Measurements from ENCODE around the gene TBC1D22B. TPM values are rescaled to one million over a fixed set of nuclear protein-coding genes. Genes with fewer than 3 reads are reported as not detected.

The TBC1D22B gene
- total RNA-seq, 2 experiments from 2014 or later, result 15.4 TPM

GRCh38 chr6:37272834-37273566 is 15.4 kb downstream of the TBC1D22B start:
- POLR2A ChIA-PET, result interaction anchor here (0.9 to 1.4 kb wide), 3 partner anchors 14 to 16 kb away, joined by 4 to 7 read pairs (median 5); partner anchors contain the start of genes TBC1D22B and TMEM217
- DNase-seq (peak; percentile 49), ATAC-seq (peak; percentile 67)
- CTCF ChIA-PET, result interaction anchor here (0.9 to 1.9 kb wide), 9 partner anchors 10 to 255 kb away, joined by 3 to 6 read pairs (median 4); partner anchors contain the start of genes TBC1D22B and TMEM217
- Mint-ChIP-seq H3K9me3 (ENCODE audit: insufficient read depth) (no peaks in the 10 kb centered on the region), H3K27ac (peak overlapping the region; percentile 69), H3K27me3 (ENCODE audit: low read depth) (no peaks in the 10 kb centered on the region), H3K4me3 (peak overlapping the region; percentile 57), H3K36me3 (ENCODE audit: low read depth) (peaks cover 50% of the 10 kb centered on the region), H3K4me1 (ENCODE audit: low read depth) (peaks cover 66% of the 10 kb centered on the region)

GRCh38 chr6:37273690-37274089 is 16.1 kb downstream of the TBC1D22B start:
- CTCF ChIA-PET, result interaction anchor here (0.9 to 1.9 kb wide), 9 partner anchors 9 to 256 kb away, joined by 3 to 6 read pairs (median 4); partner anchors contain the start of genes TBC1D22B and TMEM217
- DNase-seq (no peak), ATAC-seq (no peak)
- H3K4me3 Mint-ChIP-seq, result peak overlapping the region; percentile 57
- H3K4me1 Mint-ChIP-seq (ENCODE audit: low read depth), result peaks cover 72% of the 10 kb centered on the region
- no peaks in the 10 kb centered on the region for H3K27me3 Mint-ChIP-seq (ENCODE audit: low read depth)
- H3K9me3 Mint-ChIP-seq (ENCODE audit: insufficient read depth), result no peaks in the 10 kb centered on the region
- peaks cover 55% of the 10 kb centered on the region for H3K36me3 Mint-ChIP-seq (ENCODE audit: low read depth)
- POLR2A ChIA-PET, result interaction anchor here (0.9 to 1.7 kb wide), 4 partner anchors 15 to 16 kb away, joined by 4 to 8 read pairs (median 6); partner anchors contain the start of genes TBC1D22B and TMEM217
- peak overlapping the region; percentile 69 for H3K27ac Mint-ChIP-seq

- Mint-ChIP-seq H3K4me3 (no peak overlapping the region), H3K9me3 (ENCODE audit: insufficient read depth) (no peaks in the 10 kb centered on the region), H3K27me3 (ENCODE audit: low read depth) (no peaks in the 10 kb centered on the region), H3K36me3 (ENCODE audit: low read depth) (peaks cover 56% of the 10 kb centered on the region), H3K4me1 (ENCODE audit: low read depth) (peaks cover 88% of the 10 kb centered on the region), H3K27ac (peak overlapping the region; percentile 67)
- CTCF ChIA-PET, result interaction anchor here (0.9 to 1.5 kb wide), 4 partner anchors 10 to 40 kb away, joined by 3 to 4 read pairs (median 3); partner anchors contain the start of genes TBC1D22B and TMEM217
- DNase-seq (no peak), ATAC-seq (no peak)
- POLR2A ChIA-PET, result interaction anchor here (1.7 to 1.8 kb wide), 2 partner anchors 16 to 18 kb away, joined by 4 to 8 read pairs; partner anchors contain the start of genes TBC1D22B and TMEM217
Observed at GRCh38 chr6:37275350-37275749, 17.8 kb downstream of the TBC1D22B start.

GRCh38 chr6:37277001-37277409 is 19.4 kb downstream of the TBC1D22B start:
- no peaks in the 10 kb centered on the region for H3K27me3 Mint-ChIP-seq (ENCODE audit: low read depth)
- H3K9me3 Mint-ChIP-seq (ENCODE audit: insufficient read depth), result no peaks in the 10 kb centered on the region
- no peak overlapping the region for H3K4me3 Mint-ChIP-seq
- DNase-seq (peak; percentile 45), ATAC-seq (peak; percentile 56)
- POLR2A ChIA-PET, result interaction anchor here (1.3 to 1.8 kb wide), 2 partner anchors 18 to 19 kb away, joined by 4 to 5 read pairs; partner anchors contain the start of genes TBC1D22B and TMEM217
- CTCF ChIA-PET, result no interaction called here
- H3K4me1 Mint-ChIP-seq (ENCODE audit: low read depth), result peaks cover 90% of the 10 kb centered on the region
- H3K36me3 Mint-ChIP-seq (ENCODE audit: low read depth), result peaks cover 52% of the 10 kb centered on the region
- H3K27ac Mint-ChIP-seq, result peak overlapping the region; percentile 71

GRCh38 chr6:37279366-37280134 is 22.0 kb downstream of the TBC1D22B start:
- ChIA-PET CTCF (interaction anchor here (1.2 to 2.6 kb wide), 2 partner anchors 24 to 35 kb away, joined by 4 to 7 read pairs; no protein-coding TSS in a partner anchor), POLR2A (interaction anchor here (1.4 kb wide), 1 partner anchor 10 kb away, joined by 4 read pairs; no protein-coding TSS in a partner anchor)
- H3K36me3 Mint-ChIP-seq (ENCODE audit: low read depth), result peaks cover 50% of the 10 kb centered on the region
- H3K27me3 Mint-ChIP-seq (ENCODE audit: low read depth), result no peaks in the 10 kb centered on the region
- H3K4me3 Mint-ChIP-seq, result no peak overlapping the region
- no peaks in the 10 kb centered on the region for H3K9me3 Mint-ChIP-seq (ENCODE audit: insufficient read depth)
- peak overlapping the region; percentile 28 for H3K27ac Mint-ChIP-seq
- no peak for ATAC-seq
- no peak for DNase-seq
- H3K4me1 Mint-ChIP-seq (ENCODE audit: low read depth), result peaks cover 66% of the 10 kb centered on the region

- Mint-ChIP-seq H3K4me3 (no peak overlapping the region), H3K9me3 (ENCODE audit: insufficient read depth) (no peaks in the 10 kb centered on the region), H3K4me1 (ENCODE audit: low read depth) (peaks cover 58% of the 10 kb centered on the region), H3K36me3 (ENCODE audit: low read depth) (peaks cover 51% of the 10 kb centered on the region), H3K27me3 (ENCODE audit: low read depth) (no peaks in the 10 kb centered on the region), H3K27ac (peak overlapping the region; percentile 28)
- ChIA-PET POLR2A (interaction anchor here (0.6 to 1.4 kb wide), 2 partner anchors 9 to 38 kb away, joined by 4 to 5 read pairs; no protein-coding TSS in a partner anchor), CTCF (interaction anchor here (1.2 to 2.6 kb wide), 3 partner anchors 10 to 34 kb away, joined by 4 to 7 read pairs (median 4); no protein-coding TSS in a partner anchor)
- no peak for ATAC-seq
- DNase-seq, result no peak
Observed at GRCh38 chr6:37280162-37280887, 22.8 kb downstream of the TBC1D22B start.

- Mint-ChIP-seq H3K4me1 (ENCODE audit: low read depth) (peaks cover 40% of the 10 kb centered on the region), H3K27ac (no peak overlapping the region), H3K4me3 (no peak overlapping the region), H3K27me3 (ENCODE audit: low read depth) (no peaks in the 10 kb centered on the region), H3K36me3 (ENCODE audit: low read depth) (peaks cover 54% of the 10 kb centered on the region), H3K9me3 (ENCODE audit: insufficient read depth) (no peaks in the 10 kb centered on the region)
- no peak for DNase-seq
- POLR2A ChIA-PET, result interaction anchor here (1.5 kb wide), 1 partner anchor 25 kb away, joined by 3 read pairs; the partner anchor contains the start of genes TBC1D22B and TMEM217
- no peak for ATAC-seq
- CTCF ChIA-PET, result interaction anchor here (2.3 kb wide), 1 partner anchor 9 kb away, joined by 6 read pairs; no protein-coding TSS in a partner anchor
Observed at GRCh38 chr6:37282371-37282770, 24.8 kb downstream of the TBC1D22B start.

- ChIA-PET POLR2A (interaction anchor here (1.5 kb wide), 1 partner anchor 25 kb away, joined by 3 read pairs; the partner anchor contains the start of genes TBC1D22B and TMEM217), CTCF (interaction anchor here (2.3 kb wide), 1 partner anchor 10 kb away, joined by 6 read pairs; no protein-coding TSS in a partner anchor)
- DNase-seq (no peak), ATAC-seq (no peak)
- Mint-ChIP-seq H3K27me3 (ENCODE audit: low read depth) (no peaks in the 10 kb centered on the region), H3K36me3 (ENCODE audit: low read depth) (peaks cover 57% of the 10 kb centered on the region), H3K27ac (no peak overlapping the region), H3K9me3 (ENCODE audit: insufficient read depth) (no peaks in the 10 kb centered on the region), H3K4me1 (ENCODE audit: low read depth) (peaks cover 40% of the 10 kb centered on the region), H3K4me3 (no peak overlapping the region)
Observed at GRCh38 chr6:37283268-37283667, 25.7 kb downstream of the TBC1D22B start.

GRCh38 chr6:37283671-37284151 is 26.1 kb downstream of the TBC1D22B start:
- H3K9me3 Mint-ChIP-seq (ENCODE audit: insufficient read depth), result no peaks in the 10 kb centered on the region
- POLR2A ChIA-PET, result interaction anchor here (1.5 kb wide), 1 partner anchor 26 kb away, joined by 3 read pairs; the partner anchor contains the start of genes TBC1D22B and TMEM217
- no peak overlapping the region for H3K4me3 Mint-ChIP-seq
- CTCF ChIA-PET, result interaction anchor here (2.3 kb wide), 1 partner anchor 10 kb away, joined by 6 read pairs; no protein-coding TSS in a partner anchor
- peaks cover 41% of the 10 kb centered on the region for H3K4me1 Mint-ChIP-seq (ENCODE audit: low read depth)
- no peaks in the 10 kb centered on the region for H3K27me3 Mint-ChIP-seq (ENCODE audit: low read depth)
- no peak overlapping the region for H3K27ac Mint-ChIP-seq
- ATAC-seq, result no peak
- H3K36me3 Mint-ChIP-seq (ENCODE audit: low read depth), result peaks cover 60% of the 10 kb centered on the region
- no peak for DNase-seq

- H3K9me3 Mint-ChIP-seq (ENCODE audit: insufficient read depth), result no peaks in the 10 kb centered on the region
- no peak for DNase-seq
- H3K27ac Mint-ChIP-seq, result no peak overlapping the region
- no peak overlapping the region for H3K4me3 Mint-ChIP-seq
- H3K27me3 Mint-ChIP-seq (ENCODE audit: low read depth), result no peaks in the 10 kb centered on the region
- CTCF ChIA-PET, result no interaction called here
- peaks cover 41% of the 10 kb centered on the region for H3K4me1 Mint-ChIP-seq (ENCODE audit: low read depth)
- peaks cover 57% of the 10 kb centered on the region for H3K36me3 Mint-ChIP-seq (ENCODE audit: low read depth)
- ATAC-seq, result no peak
- POLR2A ChIA-PET, result no interaction called here
Observed at GRCh38 chr6:37284781-37285180, 27.2 kb downstream of the TBC1D22B start.
